Measurements from ENCODE around the gene NCOA1.

NCOA1 gene

DNA sequence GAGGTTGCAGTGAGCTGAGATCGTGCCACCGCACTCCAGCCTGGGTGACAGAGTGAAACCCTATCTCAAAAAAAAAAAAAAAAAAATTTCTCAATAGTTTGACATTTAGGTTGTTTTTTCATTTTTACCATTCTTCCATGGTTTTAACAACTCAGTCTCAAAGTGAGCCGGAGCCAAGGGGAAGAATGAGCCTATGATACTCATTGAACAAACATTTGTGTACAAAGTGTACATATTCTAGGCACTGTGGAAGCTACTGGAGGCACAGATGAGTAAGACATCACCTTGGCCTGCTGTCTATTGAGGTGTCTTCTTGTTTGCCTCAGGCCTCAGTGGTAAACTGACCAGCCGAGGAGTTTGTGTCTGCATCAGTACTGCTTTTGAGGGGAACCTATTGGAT is 324.1 kb downstream of the NCOA1 start:
- no peaks in the 10 kb centered on the region for H3K9me3 ChIP-seq (ENCODE audit: control insufficient read depth in 5 of 5, low read length in 5 of 5)
- H3K9ac ChIP-seq (ENCODE audit: low read length in 5 of 5): no peak overlapping the region
- H3K4me3 ChIP-seq (ENCODE audit: low read depth in 1 of 5, low read length in 5 of 5): no peak overlapping the region
- peaks cover 0 to 26% (median 19%) of the 10 kb centered on the region in 5 donors for H3K36me3 ChIP-seq (ENCODE audit: control insufficient read depth in 5 of 5, insufficient read depth in 5 of 5, low read length in 5 of 5)
- no peaks in the 10 kb centered on the region for H3K4me1 ChIP-seq (ENCODE audit: control insufficient read depth in 5 of 5, insufficient read depth in 5 of 5, low read length in 5 of 5)
- H3K27me3 ChIP-seq (ENCODE audit: control insufficient read depth in 5 of 5, insufficient read depth in 4 of 5, low read length in 5 of 5): no peaks in the 10 kb centered on the region
- H3K27ac ChIP-seq (ENCODE audit: low read depth, low read length): no peak overlapping the region

DNA sequence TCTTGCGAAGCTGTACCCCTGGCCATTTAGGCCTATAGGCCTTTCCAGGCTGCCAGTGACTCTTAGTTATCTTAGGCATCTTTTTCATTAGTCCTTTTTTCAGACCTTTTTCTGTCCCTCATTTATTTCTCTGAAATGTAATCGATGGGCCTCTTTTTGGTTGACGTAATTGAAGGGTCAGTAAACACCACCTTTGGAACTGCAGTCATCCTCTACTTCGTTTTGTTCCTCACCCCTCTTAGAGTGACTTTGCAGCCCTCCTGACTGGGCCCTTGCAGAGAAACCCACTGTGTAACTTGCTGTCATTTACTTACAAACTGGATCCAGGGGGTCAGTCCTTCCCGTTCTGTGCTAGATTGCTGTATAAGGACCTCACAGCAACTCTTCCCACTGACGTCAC is 325.4 kb downstream of the NCOA1 start:
- Histone ChIP-seq H3K36me3 (ENCODE audit: control insufficient read depth in 5 of 5, insufficient read depth in 5 of 5, low read length in 5 of 5) (peaks cover 0 to 38% (median 32%) of the 10 kb centered on the region in 5 donors), H3K27ac (ENCODE audit: low read depth, low read length) (no peak overlapping the region), H3K4me1 (ENCODE audit: control insufficient read depth in 5 of 5, insufficient read depth in 5 of 5, low read length in 5 of 5) (no peaks in the 10 kb centered on the region), H3K9me3 (ENCODE audit: control insufficient read depth in 5 of 5, low read length in 5 of 5) (no peaks in the 10 kb centered on the region), H3K9ac (ENCODE audit: low read length in 5 of 5) (no peak overlapping the region), H3K27me3 (ENCODE audit: control insufficient read depth in 5 of 5, insufficient read depth in 4 of 5, low read length in 5 of 5) (no peaks in the 10 kb centered on the region), H3K4me3 (ENCODE audit: low read depth in 1 of 5, low read length in 5 of 5) (no peak overlapping the region)

GRCh38 chr2:24816884-24817283 is 325.8 kb downstream of the NCOA1 start:
- H3K4me3 ChIP-seq (ENCODE audit: low read depth in 1 of 5, low read length in 5 of 5): no peak overlapping the region
- no peaks in the 10 kb centered on the region for H3K4me1 ChIP-seq (ENCODE audit: control insufficient read depth in 5 of 5, insufficient read depth in 5 of 5, low read length in 5 of 5)
- peaks cover 0 to 43% (median 37%) of the 10 kb centered on the region in 5 donors for H3K36me3 ChIP-seq (ENCODE audit: control insufficient read depth in 5 of 5, insufficient read depth in 5 of 5, low read length in 5 of 5)
- H3K9ac ChIP-seq (ENCODE audit: low read length in 5 of 5): no peak overlapping the region
- no peak overlapping the region for H3K27ac ChIP-seq (ENCODE audit: low read depth, low read length)
- H3K9me3 ChIP-seq (ENCODE audit: control insufficient read depth in 5 of 5, low read length in 5 of 5): no peaks in the 10 kb centered on the region
- H3K27me3 ChIP-seq (ENCODE audit: control insufficient read depth in 5 of 5, insufficient read depth in 4 of 5, low read length in 5 of 5): no peaks in the 10 kb centered on the region

DNA sequence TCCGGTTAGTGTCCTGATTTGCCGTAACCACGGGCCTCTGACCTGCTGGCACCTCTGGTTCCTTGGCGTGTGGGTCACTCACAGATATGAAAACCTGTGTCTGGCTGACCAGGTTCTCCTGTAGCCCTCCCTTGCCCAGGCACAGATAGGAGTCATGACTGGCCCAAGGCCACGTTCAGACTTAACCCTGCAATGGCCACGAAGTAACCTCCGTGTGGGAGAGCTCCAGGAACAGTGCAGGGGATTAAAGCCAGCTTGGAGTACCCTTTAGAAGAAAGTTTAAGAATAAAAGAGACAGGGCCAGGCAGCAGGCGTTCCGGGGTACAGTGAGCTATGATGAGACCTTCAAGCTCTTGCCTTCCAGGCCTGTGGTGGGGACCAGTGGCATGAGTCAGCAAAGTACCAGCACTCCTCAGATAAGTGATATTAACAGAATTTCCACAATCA is 327.7 kb downstream of the NCOA1 start:
- no peak overlapping the region for H3K9ac ChIP-seq (ENCODE audit: low read length in 5 of 5)
- H3K27me3 ChIP-seq (ENCODE audit: control insufficient read depth in 5 of 5, insufficient read depth in 4 of 5, low read length in 5 of 5): no peaks in the 10 kb centered on the region
- H3K9me3 ChIP-seq (ENCODE audit: control insufficient read depth in 5 of 5, low read length in 5 of 5): no peaks in the 10 kb centered on the region
- no peak overlapping the region for H3K4me3 ChIP-seq (ENCODE audit: low read depth in 1 of 5, low read length in 5 of 5)
- H3K4me1 ChIP-seq (ENCODE audit: control insufficient read depth in 5 of 5, insufficient read depth in 5 of 5, low read length in 5 of 5): no peaks in the 10 kb centered on the region
- H3K27ac ChIP-seq (ENCODE audit: low read depth, low read length): no peak overlapping the region
- H3K36me3 ChIP-seq (ENCODE audit: control insufficient read depth in 5 of 5, insufficient read depth in 5 of 5, low read length in 5 of 5): peaks cover 0 to 57% (median 50%) of the 10 kb centered on the region in 5 donors

DNA sequence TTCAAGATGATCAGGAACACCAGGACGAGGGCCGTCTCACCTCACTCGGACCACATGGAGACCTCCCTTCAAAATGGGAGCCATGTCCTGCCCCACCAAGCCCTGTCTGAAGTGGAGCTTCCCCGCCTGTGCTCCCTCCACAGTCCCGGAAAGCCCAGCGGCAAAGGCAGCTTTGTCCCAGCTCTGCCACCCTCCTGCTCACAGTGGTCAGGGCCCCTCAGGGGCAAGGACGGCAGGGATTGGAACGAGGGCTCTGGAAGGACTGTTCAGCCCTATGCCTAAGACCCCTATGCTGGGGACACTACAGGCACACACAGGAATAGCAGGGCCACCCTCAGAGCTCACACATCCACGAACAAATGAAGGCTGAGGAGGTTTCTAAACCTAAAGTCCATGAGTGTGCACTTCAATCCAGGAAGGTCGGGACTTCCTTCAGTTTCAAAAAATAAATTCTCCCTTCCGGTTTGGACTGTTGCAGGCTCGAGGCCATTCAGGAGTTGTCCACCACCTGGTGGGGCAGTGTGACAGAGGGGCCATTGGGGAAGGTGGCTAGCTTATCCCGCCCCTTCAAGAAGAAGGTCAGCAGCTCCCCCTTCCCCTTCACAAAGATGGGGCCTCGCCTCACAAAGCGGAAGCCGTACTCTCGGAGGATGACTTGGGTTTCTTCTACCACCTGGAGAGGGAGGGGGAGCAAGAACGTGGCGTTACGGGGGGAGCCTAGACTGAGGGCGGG is 328.6 kb downstream of the NCOA1 start:
- no peak overlapping the region for H3K9ac ChIP-seq (ENCODE audit: low read length in 5 of 5)
- no peaks in the 10 kb centered on the region for H3K4me1 ChIP-seq (ENCODE audit: control insufficient read depth in 5 of 5, insufficient read depth in 5 of 5, low read length in 5 of 5)
- peaks cover 0 to 61% (median 51%) of the 10 kb centered on the region in 5 donors for H3K36me3 ChIP-seq (ENCODE audit: control insufficient read depth in 5 of 5, insufficient read depth in 5 of 5, low read length in 5 of 5)
- H3K27ac ChIP-seq (ENCODE audit: low read depth, low read length): no peak overlapping the region
- H3K9me3 ChIP-seq (ENCODE audit: control insufficient read depth in 5 of 5, low read length in 5 of 5): no peaks in the 10 kb centered on the region
- no peaks in the 10 kb centered on the region for H3K27me3 ChIP-seq (ENCODE audit: control insufficient read depth in 5 of 5, insufficient read depth in 4 of 5, low read length in 5 of 5)
- H3K4me3 ChIP-seq (ENCODE audit: low read depth in 1 of 5, low read length in 5 of 5): no peak overlapping the region

DNA sequence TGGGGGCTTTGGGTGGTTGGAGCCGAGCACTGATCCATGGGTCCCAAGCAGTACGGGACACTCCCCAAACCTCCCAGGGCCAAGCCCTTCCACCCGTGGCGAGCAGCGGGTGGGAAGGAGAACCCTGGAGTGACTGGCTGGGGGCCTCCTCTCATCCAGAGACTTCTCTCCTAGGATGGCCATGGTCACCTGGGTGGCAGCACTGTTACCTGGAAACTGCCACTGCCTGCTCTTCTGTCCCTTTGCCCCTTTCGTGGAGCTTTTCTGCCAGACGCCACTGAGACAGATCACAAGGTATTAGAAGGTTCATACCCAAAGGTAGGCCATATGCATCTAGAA is 329.1 kb downstream of the NCOA1 start:
- no peak overlapping the region for H3K27ac ChIP-seq (ENCODE audit: low read depth, low read length)
- no peaks in the 10 kb centered on the region for H3K4me1 ChIP-seq (ENCODE audit: control insufficient read depth in 5 of 5, insufficient read depth in 5 of 5, low read length in 5 of 5)
- no peaks in the 10 kb centered on the region for H3K27me3 ChIP-seq (ENCODE audit: control insufficient read depth in 5 of 5, insufficient read depth in 4 of 5, low read length in 5 of 5)
- no peaks in the 10 kb centered on the region for H3K9me3 ChIP-seq (ENCODE audit: control insufficient read depth in 5 of 5, low read length in 5 of 5)
- no peak overlapping the region for H3K4me3 ChIP-seq (ENCODE audit: low read depth in 1 of 5, low read length in 5 of 5)
- peaks cover 0 to 61% (median 51%) of the 10 kb centered on the region in 5 donors for H3K36me3 ChIP-seq (ENCODE audit: control insufficient read depth in 5 of 5, insufficient read depth in 5 of 5, low read length in 5 of 5)
- no peak overlapping the region for H3K9ac ChIP-seq (ENCODE audit: low read length in 5 of 5)
